CD4-positive, CD25-positive, alpha-beta regulatory T cell (primary cell): ENCODE measurements around the gene DOCK1. TPM values are rescaled to one million over a fixed set of nuclear protein-coding genes. Genes with fewer than 3 reads are reported as not detected.

Experiments used
- ATAC-seq, 2 donors: fragments of 150-1000 bp; cut with Tn5 transposase; one replicate each; pipeline ENCODE4 v1.10.0; 2021; ENCODE audit warnings: low read depth in 2 of 2, moderate number of reproducible peaks in 2 of 2, moderate library complexity in 1 of 2
- DNase-seq, 3 donors: peaks; one replicate each; pipeline versions ENCODE4 v3.0.0 to v3.0.0-alpha.2; 2012 to 2022; ENCODE audit warnings: mixed read lengths in 1 of 3
- H3K27ac ChIP-seq: one replicate; pipeline ENCODE4 v1.7.0; 2013; ENCODE audit warnings: mild to moderate bottlenecking, low read length; ENCODE audit not compliant: insufficient read depth, poor library complexity, severe bottlenecking
- H3K27me3 ChIP-seq: one replicate; pipeline ENCODE4 v1.7.0; 2013; ENCODE audit warnings: low read length; ENCODE audit not compliant: control insufficient read depth, insufficient read depth
- H3K36me3 ChIP-seq: one replicate; pipeline ENCODE4 v1.7.0; 2013; ENCODE audit warnings: mild to moderate bottlenecking, low read length, moderate library complexity; ENCODE audit not compliant: control insufficient read depth, insufficient read depth
- H3K4me1 ChIP-seq: 2 replicates; pipeline ENCODE4 v1.7.0; 2013; ENCODE audit warnings: mild to moderate bottlenecking, low read length; ENCODE audit not compliant: insufficient read depth, control insufficient read depth, poor library complexity, severe bottlenecking
- H3K4me3 ChIP-seq: one replicate; pipeline ENCODE4 v1.7.0; 2013; ENCODE audit warnings: low read depth, mild to moderate bottlenecking, low read length, moderate library complexity
- H3K9me3 ChIP-seq, 2 experiments: 1 replicate in 1 of 2; 2 replicates in 1 of 2; pipeline ENCODE4 v1.7.0; 2013; ENCODE audit warnings: low read length in 2 of 2, mild to moderate bottlenecking in 1 of 2, moderate library complexity in 1 of 2; ENCODE audit not compliant: control insufficient read depth in 2 of 2
- H3K27ac Mint-ChIP-seq, 3 donors: one replicate each; pipeline ENCODE4 v1.8.0; 2020 to 2022; ENCODE audit warnings: mild to moderate bottlenecking in 3 of 3, mixed read lengths in 3 of 3, moderate library complexity in 2 of 3
- H3K27me3 Mint-ChIP-seq: one replicate; pipeline ENCODE4 v1.8.0; 2022; ENCODE audit warnings: mild to moderate bottlenecking, mixed read lengths
- H3K36me3 Mint-ChIP-seq: one replicate; pipeline ENCODE4 v1.8.0; 2020; ENCODE audit warnings: mixed read lengths
- H3K4me1 Mint-ChIP-seq, 4 donors: one replicate each; pipeline ENCODE4 v1.8.0; 2020 to 2022; ENCODE audit warnings: mixed read lengths in 4 of 4, mild to moderate bottlenecking in 1 of 4
- H3K4me3 Mint-ChIP-seq, 4 donors: one replicate each; pipeline ENCODE4 v1.8.0; 2020 to 2022; ENCODE audit warnings: mild to moderate bottlenecking in 4 of 4, mixed read lengths in 4 of 4, moderate library complexity in 3 of 4
- H3K9me3 Mint-ChIP-seq, 7 donors: one replicate each; pipeline ENCODE4 v1.8.0; 2020 to 2022; ENCODE audit warnings: mixed read lengths in 7 of 7, mild to moderate bottlenecking in 3 of 7, moderate library complexity in 2 of 7
- polyA plus RNA-seq, 4 donors: library from polyadenylated mRNA; unstranded; fragments of 300-500 nt; fragmentation: Illumina TruSeq; gene quantifications; one replicate each; pipeline ENCODE4 v1.2.3, GENCODE V29; 2021
- total RNA-seq: library from RNA; stranded (reverse); gene quantifications from one replicate; pipeline ENCODE4 v1.2.3, GENCODE V29; 2022

DOCK1 gene
- total and polyA plus RNA-seq, 5 donors from 2014 or later = 0.20 TPM; not detected in 4

GRCh38 chr10:127146661-127147060 lies 241.4 kb downstream of the DOCK1 start:
- no peak overlapping the region for H3K27ac Mint-ChIP-seq
- H3K4me1 ChIP-seq = no peaks in the 10 kb centered on the region
- H3K27me3 ChIP-seq = no peaks in the 10 kb centered on the region
- no peak overlapping the region for H3K4me3 ChIP-seq
- no peaks in the 10 kb centered on the region for H3K36me3 ChIP-seq
- DNase-seq = no peak
- no peak for ATAC-seq
- H3K27ac ChIP-seq = no peak overlapping the region
- no peaks in the 10 kb centered on the region for H3K27me3 Mint-ChIP-seq
- no peak overlapping the region for H3K4me3 Mint-ChIP-seq
- H3K9me3 ChIP-seq = no peaks in the 10 kb centered on the region
- no peaks in the 10 kb centered on the region for H3K36me3 Mint-ChIP-seq
- H3K4me1 Mint-ChIP-seq = no peaks in the 10 kb centered on the region
- peaks cover 0 to 3% (median 0%) of the 10 kb centered on the region in 7 donors for H3K9me3 Mint-ChIP-seq

GRCh38 chr10:127148066-127148932 lies 243.1 kb downstream of the DOCK1 start:
- no peak overlapping the region for H3K4me3 Mint-ChIP-seq
- no peaks in the 10 kb centered on the region for H3K36me3 ChIP-seq
- H3K36me3 Mint-ChIP-seq = no peaks in the 10 kb centered on the region
- H3K27ac Mint-ChIP-seq = no peak overlapping the region
- no peak overlapping the region for H3K4me3 ChIP-seq
- no peak for DNase-seq
- H3K9me3 Mint-ChIP-seq = peaks cover 0 to 3% (median 0%) of the 10 kb centered on the region in 7 donors
- H3K27me3 Mint-ChIP-seq = no peaks in the 10 kb centered on the region
- no peaks in the 10 kb centered on the region for H3K4me1 ChIP-seq
- H3K4me1 Mint-ChIP-seq = no peaks in the 10 kb centered on the region
- no peak overlapping the region for H3K27ac ChIP-seq
- H3K27me3 ChIP-seq = no peaks in the 10 kb centered on the region
- no peaks in the 10 kb centered on the region for H3K9me3 ChIP-seq
- no peak for ATAC-seq

GRCh38 chr10:127148933-127149220 lies 243.6 kb downstream of the DOCK1 start:
- ATAC-seq (no peak), DNase-seq (no peak)
- Mint-ChIP-seq H3K27me3 (no peaks in the 10 kb centered on the region), H3K4me3 (no peak overlapping the region), H3K4me1 (no peaks in the 10 kb centered on the region), H3K36me3 (no peaks in the 10 kb centered on the region), H3K27ac (no peak overlapping the region), H3K9me3 (peaks cover 0 to 3% (median 0%) of the 10 kb centered on the region in 7 donors)
- Histone ChIP-seq H3K4me1 (no peaks in the 10 kb centered on the region), H3K4me3 (no peak overlapping the region), H3K9me3 (no peaks in the 10 kb centered on the region), H3K36me3 (no peaks in the 10 kb centered on the region), H3K27me3 (no peaks in the 10 kb centered on the region), H3K27ac (no peak overlapping the region)

- Mint-ChIP-seq H3K4me3 (no peak overlapping the region), H3K4me1 (no peaks in the 10 kb centered on the region), H3K27me3 (no peaks in the 10 kb centered on the region), H3K36me3 (no peaks in the 10 kb centered on the region), H3K9me3 (peaks cover 0 to 2% (median 0%) of the 10 kb centered on the region in 7 donors), H3K27ac (no peak overlapping the region)
- no peak overlapping the region for H3K27ac ChIP-seq
- H3K4me3 ChIP-seq = no peak overlapping the region
- no peaks in the 10 kb centered on the region for H3K27me3 ChIP-seq
- ATAC-seq = no peak
- no peaks in the 10 kb centered on the region for H3K9me3 ChIP-seq
- H3K4me1 ChIP-seq = no peaks in the 10 kb centered on the region
- no peak for DNase-seq
- H3K36me3 ChIP-seq = no peaks in the 10 kb centered on the region
Measured at GRCh38 chr10:127149501-127150081, 244.4 kb downstream of the DOCK1 start.

- Histone ChIP-seq H3K4me1 (no peaks in the 10 kb centered on the region), H3K9me3 (no peaks in the 10 kb centered on the region), H3K27ac (no peak overlapping the region), H3K4me3 (no peak overlapping the region), H3K27me3 (no peaks in the 10 kb centered on the region), H3K36me3 (no peaks in the 10 kb centered on the region)
- DNase-seq = no peak
- H3K27ac Mint-ChIP-seq = no peak overlapping the region
- no peaks in the 10 kb centered on the region for H3K4me1 Mint-ChIP-seq
- no peak for ATAC-seq
- H3K4me3 Mint-ChIP-seq = no peak overlapping the region
- H3K36me3 Mint-ChIP-seq = no peaks in the 10 kb centered on the region
- no peaks in the 10 kb centered on the region for H3K27me3 Mint-ChIP-seq
- H3K9me3 Mint-ChIP-seq = peaks cover 0 to 2% (median 0%) of the 10 kb centered on the region in 7 donors
Measured at GRCh38 chr10:127150136-127150535, 244.9 kb downstream of the DOCK1 start.

- Mint-ChIP-seq H3K27ac (no peak overlapping the region), H3K4me1 (no peaks in the 10 kb centered on the region), H3K4me3 (no peak overlapping the region), H3K36me3 (no peaks in the 10 kb centered on the region), H3K9me3 (peaks cover 0 to 2% (median 0%) of the 10 kb centered on the region in 7 donors), H3K27me3 (no peaks in the 10 kb centered on the region)
- Histone ChIP-seq H3K4me1 (no peaks in the 10 kb centered on the region), H3K27me3 (no peaks in the 10 kb centered on the region), H3K4me3 (no peak overlapping the region), H3K27ac (no peak overlapping the region), H3K9me3 (no peaks in the 10 kb centered on the region), H3K36me3 (no peaks in the 10 kb centered on the region)
- DNase-seq = no peak
- no peak for ATAC-seq
Measured at GRCh38 chr10:127151541-127151940, 246.3 kb downstream of the DOCK1 start.

GRCh38 chr10:127151981-127152699 lies 246.9 kb downstream of the DOCK1 start:
- no peak overlapping the region for H3K27ac Mint-ChIP-seq
- DNase-seq (no peak), ATAC-seq (no peak)
- H3K9me3 Mint-ChIP-seq = peaks cover 0 to 2% (median 0%) of the 10 kb centered on the region in 7 donors
- H3K4me1 Mint-ChIP-seq = no peaks in the 10 kb centered on the region
- H3K4me1 ChIP-seq = no peaks in the 10 kb centered on the region
- H3K36me3 Mint-ChIP-seq = no peaks in the 10 kb centered on the region
- H3K27me3 Mint-ChIP-seq = no peaks in the 10 kb centered on the region
- no peak overlapping the region for H3K4me3 ChIP-seq
- no peaks in the 10 kb centered on the region for H3K27me3 ChIP-seq
- H3K9me3 ChIP-seq = no peaks in the 10 kb centered on the region
- no peak overlapping the region for H3K4me3 Mint-ChIP-seq
- H3K36me3 ChIP-seq = no peaks in the 10 kb centered on the region
- H3K27ac ChIP-seq = no peak overlapping the region
